NT2/D1 (cell line): ENCODE measurements around the gene TSPAN8.
"Not testable (repeated sequence)": the region's sequence is repeated elsewhere in the genome, so short reads cannot be mapped to it uniquely, and the experiment has no call there.

ENCODE experiments used
- YY1 ChIP-seq: IDR thresholded peaks from 2 replicates; pipeline ENCODE4 v1.6.1; 2011; ENCODE audit not compliant: insufficient read length, insufficient read depth
- ZNF274 ChIP-seq: IDR thresholded peaks from 2 replicates; pipeline ENCODE4 v1.6.1; 2011; ENCODE audit warnings: mild to moderate bottlenecking, low read depth, low read length

DNA sequence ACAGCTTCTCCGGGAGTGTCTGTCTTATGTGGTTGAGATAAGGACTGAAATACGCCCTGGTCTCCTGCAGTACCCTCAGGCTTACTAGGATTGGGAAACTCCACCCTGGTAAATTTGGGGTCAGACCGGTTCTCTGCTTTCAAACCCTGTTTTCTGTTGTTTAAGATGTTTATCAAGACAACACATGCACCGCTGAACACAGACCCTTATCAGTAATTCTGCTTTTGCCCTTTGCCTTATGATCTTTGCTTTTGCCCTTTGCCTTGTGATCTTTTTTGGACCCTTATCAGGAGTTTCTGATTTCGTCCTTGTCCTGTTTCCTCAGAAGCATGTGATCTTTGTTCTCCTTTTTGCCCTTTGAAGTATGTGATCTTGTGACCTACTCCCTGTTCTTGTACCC is 7.8 kb downstream of the TSPAN8 start:
- TF ChIP-seq ZNF274, YY1: not testable (repeated sequence)
